Suppressor macrophage treated with lipopolysaccharide for 1 hour (primary cell): ENCODE results near the gene ELFN2.

Source experiments
- DNase-seq, 3 donors: peaks; one replicate each; pipeline ENCODE4 v3.0.0-alpha.2; 2020 to 2022

ELFN2 gene

GRCh38 chr22:37454857-37455686 lies 27.8 kb upstream of the ELFN2 start:
- peak; percentile 20 to 44 (median 36) for DNase-seq

DNA sequence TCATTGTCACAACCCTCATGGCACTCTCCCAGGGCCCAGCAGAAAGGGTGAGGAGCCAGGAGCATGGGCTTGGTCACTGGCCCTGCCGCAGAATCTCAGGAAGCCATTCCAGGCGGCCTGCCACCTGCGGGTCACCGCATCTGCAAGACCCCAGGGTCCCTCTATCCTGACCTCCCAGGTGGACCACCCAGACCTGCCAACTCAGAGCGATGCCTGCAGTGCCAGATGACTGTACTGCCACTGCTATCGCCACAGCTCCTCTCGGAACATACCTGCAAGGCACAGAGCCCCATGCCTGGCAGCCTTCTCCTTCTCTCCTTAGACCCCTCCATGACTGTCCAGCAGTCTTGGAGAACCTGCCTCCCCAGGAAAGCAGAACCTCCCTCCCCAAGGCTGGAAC lies 26.4 kb upstream of the ELFN2 start:
- DNase-seq = no peak

DNA sequence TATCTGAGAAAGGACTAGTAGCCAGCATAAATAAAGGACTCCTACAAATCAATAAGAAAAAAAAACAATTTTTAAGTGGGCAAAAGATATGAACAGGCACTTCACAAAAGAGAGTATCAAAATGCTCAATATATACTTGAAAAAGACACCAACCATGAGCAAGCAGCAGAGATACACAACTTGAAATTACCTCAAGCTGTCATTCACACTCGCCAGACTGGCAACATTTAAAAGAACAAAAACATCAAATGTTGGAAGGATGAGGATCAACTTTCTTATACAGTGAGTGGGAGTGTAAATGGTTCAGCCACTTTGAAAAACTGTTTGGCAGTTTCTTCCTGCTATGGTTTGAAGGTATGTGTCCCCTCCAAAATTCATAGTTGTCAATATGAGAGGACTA lies 23.9 kb upstream of the ELFN2 start:
- DNase-seq = no peak

- peak in 1 of 3 donors; percentile 28 for DNase-seq
Observed at GRCh38 chr22:37449331-37450001, 22.2 kb upstream of the ELFN2 start.

- no peak for DNase-seq
Observed at GRCh38 chr22:37448516-37449127, 21.3 kb upstream of the ELFN2 start.

GRCh38 chr22:37445501-37445900 lies 18.2 kb upstream of the ELFN2 start:
- no peak for DNase-seq

GRCh38 chr22:37443977-37444376 lies 16.7 kb upstream of the ELFN2 start:
- no peak for DNase-seq

DNA sequence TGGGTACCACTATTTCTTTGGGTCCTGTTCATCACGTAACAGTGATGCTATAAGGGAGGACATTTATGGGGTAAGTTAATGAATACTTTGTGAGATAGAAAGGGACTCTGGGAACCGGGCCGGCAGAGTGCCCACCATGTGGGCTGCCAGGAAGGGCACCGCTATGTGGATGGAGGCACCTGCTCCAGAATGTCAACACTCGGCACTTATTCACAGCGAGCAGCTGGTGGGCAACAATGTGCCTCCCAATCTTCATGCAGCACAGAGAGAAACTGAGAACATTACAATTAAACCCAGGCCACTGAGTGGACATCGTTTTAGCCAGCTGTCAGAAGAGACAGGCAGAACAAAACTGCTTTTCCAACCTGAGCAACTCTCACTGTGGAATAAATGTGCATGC lies 15.8 kb upstream of the ELFN2 start:
- DNase-seq = no peak

DNA sequence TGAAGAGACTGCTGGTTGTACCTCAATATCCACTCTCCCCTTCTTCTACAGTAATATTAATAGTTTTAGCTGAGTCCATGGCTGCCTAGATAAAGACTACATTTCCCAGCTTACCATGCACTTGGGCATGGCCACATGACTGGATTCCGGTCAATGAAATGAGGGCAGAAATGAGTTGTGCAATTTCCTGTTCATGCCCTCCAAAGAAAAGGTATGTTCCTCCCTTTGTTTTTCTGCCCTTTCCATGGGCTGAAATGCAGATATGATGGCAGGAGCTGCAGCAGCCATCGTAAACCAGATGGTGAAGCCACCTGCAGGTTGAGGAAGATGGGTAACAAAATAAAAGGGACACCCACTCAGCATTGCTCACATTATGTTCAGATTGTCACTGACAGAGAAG lies 15.3 kb upstream of the ELFN2 start:
- peak; percentile 32 to 56 (median 52) for DNase-seq

DNA sequence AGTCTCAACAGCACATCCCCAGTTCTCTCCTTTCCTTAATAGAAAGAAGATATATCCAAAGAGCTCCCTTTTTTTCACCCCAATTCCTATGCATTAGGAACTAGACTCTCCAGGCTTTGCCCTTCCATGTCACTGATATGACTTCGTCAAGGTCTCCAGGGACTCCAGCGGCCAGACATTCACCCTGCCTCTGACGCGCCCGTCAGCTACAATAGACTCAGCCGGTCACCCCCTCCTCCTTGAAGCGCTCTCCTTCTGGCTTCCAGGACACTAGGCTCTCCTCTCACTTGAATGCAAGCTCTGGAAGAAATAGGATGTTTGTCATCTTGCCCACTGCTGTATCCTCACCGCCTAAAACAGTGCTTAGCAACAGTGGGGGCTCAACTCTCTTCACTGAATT lies 14.9 kb upstream of the ELFN2 start:
- DNase-seq = no peak

DNA sequence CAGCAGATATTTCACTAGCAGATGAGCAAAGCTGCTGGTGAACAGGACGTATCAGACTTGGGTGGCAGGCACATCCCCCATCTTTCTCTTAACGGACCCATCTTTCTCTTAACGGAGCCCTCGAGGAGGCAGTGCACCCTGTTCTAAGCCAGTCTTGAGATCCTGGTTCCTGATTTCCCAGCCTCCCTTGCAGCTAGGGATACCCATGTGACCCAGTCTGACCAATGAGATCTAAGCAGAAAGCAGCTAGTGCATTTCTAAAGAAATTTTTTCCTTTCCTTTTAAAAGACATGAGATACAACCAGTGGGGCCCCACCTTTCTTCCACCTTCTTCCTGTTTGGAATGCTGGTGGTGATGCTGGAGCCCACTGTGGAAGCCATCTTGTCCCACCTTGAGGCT lies 13.6 kb upstream of the ELFN2 start:
- DNase-seq = no peak

DNA sequence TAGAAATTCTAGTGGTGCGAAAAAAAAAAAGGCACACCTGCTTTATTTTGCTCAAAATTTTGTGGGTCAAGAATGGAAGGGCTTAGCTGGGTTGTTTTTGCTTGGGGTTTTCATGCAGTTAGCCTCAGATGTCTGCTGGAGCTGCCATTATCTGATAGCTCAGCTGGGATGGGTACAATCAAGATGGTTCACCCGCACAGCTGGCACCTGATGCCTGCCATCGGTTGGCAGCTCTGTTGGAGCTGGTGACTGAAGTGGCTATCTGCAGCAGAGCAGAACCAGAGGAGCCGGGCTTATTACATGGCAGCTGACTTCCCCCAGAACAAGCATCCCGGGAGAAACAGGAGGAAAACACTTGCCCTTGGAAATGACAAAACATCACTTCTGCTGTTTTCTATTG lies 12.1 kb upstream of the ELFN2 start:
- no peak for DNase-seq

DNA sequence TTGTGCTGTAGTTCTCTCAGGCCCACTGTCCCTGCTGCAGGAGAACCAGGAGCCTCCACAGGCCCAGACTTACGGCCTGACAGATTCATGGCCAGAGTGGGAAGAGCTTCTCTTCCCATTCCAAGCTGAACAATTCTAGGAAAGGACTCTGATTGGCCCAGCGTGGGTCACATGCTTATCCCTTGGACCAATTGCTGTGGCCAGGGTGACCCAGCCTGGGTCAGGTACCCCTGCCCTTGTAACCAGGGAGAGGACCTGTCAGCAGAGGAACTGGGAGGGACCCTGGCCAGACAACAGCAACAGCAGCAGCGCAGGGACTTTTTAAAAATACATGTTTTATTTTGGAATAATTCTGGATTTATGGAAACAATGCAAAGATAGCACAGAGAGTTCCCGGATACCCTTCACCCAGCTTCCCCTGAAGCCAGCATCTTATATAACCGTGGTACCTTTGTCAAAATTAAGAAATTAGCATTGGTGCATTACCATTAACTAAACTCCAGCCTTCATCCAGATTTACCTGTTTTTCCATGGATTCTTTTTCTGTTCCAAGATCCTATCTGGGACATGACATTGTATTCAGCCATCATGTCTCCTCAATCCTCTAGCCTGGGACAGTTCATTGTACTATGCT lies 8.8 kb upstream of the ELFN2 start:
- DNase-seq = no peak

GRCh38 chr22:37433786-37434185 lies 6.5 kb upstream of the ELFN2 start:
- DNase-seq = no peak

GRCh38 chr22:37432708-37433054 lies 5.4 kb upstream of the ELFN2 start:
- no peak for DNase-seq

GRCh38 chr22:37431801-37432707 lies 4.8 kb upstream of the ELFN2 start:
- DNase-seq = peak; percentile 61 to 88 (median 83)

DNA sequence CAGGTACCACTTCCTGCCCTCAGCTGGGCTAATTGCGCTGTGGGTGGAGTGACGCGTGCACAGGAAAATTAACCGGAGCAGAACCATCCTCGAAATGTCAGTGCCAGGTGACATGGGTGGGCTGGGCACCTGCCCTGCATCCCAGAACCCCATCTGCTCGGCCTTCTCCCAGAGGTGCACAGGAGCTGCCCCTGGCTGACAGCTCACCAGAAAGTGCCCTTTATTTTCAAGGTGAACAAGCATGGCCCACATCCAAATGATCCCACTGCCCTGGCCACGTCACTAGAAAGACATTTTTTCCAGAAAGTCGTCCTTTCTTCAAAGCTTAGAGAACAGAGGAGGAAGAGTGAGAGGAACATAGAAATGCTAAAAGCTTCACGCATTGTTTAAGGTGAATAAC lies 4.1 kb upstream of the ELFN2 start:
- DNase-seq = no peak

DNA sequence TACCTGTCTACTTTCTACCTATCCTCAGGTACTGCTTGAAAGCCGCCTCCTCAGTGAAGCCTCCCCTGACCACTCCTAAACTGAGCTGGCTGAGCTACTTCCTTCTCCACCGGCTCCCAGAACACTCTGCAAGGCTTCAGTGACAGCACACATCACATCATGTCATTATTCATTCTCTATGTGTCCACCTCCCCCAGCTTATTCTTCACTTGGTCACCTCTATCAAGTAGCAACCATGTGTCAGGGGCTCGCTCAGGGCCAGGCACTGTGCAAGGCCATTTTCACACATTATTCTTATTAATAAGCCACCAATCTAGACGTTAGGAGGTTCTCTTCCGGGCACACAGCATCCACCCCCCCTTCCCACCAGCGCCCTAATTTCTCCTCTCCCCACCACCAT lies 3.7 kb upstream of the ELFN2 start:
- DNase-seq = no peak

GRCh38 chr22:37428649-37429586 lies 1.6 kb upstream of the ELFN2 start:
- peak; percentile 71 to 86 (median 81) for DNase-seq

DNA sequence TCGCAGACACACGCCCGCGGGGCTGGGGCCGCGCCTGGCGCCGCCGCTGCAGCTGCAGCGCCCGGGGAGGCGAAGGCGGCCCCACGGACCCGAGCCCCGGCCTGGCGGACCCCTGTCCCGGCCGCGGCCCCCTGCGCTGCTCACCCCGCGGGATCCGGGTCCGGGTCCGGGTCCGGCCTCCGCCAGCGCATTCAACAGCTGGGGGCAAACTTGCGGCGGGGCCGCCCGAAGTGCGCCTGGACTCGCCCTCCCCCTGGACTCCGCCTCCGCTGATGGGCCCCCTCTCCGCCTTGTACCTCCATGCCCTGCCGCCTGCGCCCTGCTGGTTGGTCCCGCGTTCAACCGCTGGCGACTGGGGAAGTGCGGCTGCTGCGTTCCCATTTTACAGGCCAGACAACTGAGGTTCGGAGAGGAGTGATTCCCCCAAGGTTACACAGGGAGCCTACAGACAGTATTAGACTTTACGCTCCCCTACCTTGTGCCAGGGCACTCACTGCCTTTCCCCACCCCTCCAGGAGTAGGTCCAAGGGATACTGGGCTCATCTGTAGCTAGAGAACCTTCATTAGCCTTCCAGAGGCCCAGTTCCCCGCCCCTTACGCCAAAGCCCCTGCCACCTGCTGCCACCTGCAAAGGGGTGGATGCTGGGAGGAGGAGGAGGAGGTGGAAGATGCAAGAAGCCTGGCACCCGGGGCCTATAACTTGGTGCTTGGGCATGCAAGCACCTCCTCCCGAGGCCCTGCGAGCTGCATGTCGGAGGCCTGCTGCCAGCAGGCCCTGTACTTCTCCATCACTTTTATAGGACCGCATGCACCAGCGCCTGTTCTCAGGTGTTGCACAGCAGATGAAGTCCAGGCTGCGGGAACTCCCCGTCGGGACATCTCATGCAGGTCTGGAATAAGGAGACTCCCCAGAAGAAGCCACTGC lies 694 bp upstream of the ELFN2 start:
- no peak for DNase-seq
